Jurkat, Clone E6-1 (cell line): ENCODE measurements around the gene EWSR1.

Experiments
- DNase-seq: peaks from one replicate; pipeline ENCODE4 v3.0.0-alpha.2; 2011; ENCODE audit warnings: low read depth, low spot score
- H3K4me3 ChIP-seq: 2 replicates; pipeline ENCODE4 v1.5.1; 2011; ENCODE audit warnings: mild to moderate bottlenecking, low read length, control low read depth, moderate library complexity

Gene EWSR1

GRCh38 chr22:29265929-29266328, 2.1 kb upstream of the EWSR1 start:
- peak overlapping the region; percentile 69 for H3K4me3 ChIP-seq
- no peak for DNase-seq

- peak overlapping the region; percentile 69 for H3K4me3 ChIP-seq
- no peak for DNase-seq
These were observed 1.3 kb upstream of the EWSR1 start for GRCh38 chr22:29266564-29267461.

- no peak for DNase-seq
These were observed 608 bp upstream of the EWSR1 start for GRCh38 chr22:29267462-29267857.

GRCh38 chr22:29268511-29269229, 602 bp downstream of the EWSR1 start:
- DNase-seq, result no peak
- H3K4me3 ChIP-seq, result peak overlapping the region; percentile 69

More at GRCh38 chr22:29267462-29267857, 608 bp upstream of the EWSR1 start:
- H3K4me3 ChIP-seq, result peak overlapping the region; percentile 69

DNA sequence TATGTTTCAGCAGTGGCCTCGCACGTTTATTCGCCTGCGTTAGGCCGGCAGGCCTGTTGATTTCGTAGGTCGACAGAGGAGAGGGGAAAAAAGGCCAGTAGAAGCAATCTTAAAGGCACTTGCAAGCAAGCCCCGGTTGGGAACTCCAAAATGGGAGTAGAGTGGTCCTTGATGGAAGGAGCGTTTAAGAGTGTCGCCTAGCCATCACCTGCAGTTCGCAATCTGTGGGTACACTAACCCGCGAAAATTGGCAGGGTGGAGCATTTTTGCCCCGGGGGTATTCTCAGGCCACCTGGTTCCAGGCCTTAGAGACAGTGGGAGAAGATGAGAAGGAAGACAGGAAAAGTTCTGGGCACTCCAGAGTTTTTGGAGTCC, 1.1 kb downstream of the EWSR1 start:
- DNase-seq, result no peak
- peak overlapping the region; percentile 69 for H3K4me3 ChIP-seq

DNA sequence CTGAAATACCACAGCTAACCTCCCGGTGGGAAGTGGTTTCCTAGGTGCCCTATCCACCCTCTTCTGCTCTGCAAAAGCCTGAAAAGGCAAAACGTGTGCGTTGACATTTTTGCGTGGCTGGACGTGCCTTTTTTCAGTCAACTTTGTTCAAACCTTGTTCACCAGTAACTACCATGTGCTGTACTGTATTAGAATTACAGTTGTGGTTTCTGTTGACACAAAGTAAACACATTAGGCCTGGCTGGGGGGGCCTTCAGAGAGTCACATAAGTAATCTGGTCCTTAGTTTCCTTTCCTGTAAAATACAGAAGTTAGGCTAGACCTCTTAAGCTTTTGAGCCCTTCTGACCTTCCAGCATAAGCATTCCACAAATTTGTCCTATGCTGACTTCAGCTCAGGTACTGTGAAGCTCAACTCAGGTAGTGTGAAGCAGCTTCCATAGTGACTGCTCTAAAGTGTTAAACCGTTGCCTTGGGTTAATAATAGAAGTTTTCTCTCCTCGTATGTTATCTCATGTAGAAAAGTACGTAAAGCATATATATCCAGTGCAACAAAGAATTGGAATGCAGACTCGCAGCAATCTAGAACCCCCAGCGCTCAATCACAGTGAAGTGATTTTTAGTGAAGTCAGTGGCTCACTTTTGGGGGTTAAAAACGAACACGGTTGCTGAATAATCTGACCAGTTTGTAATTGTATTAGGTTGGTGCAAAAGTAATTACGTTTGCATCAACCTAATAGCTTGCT, 1.8 kb downstream of the EWSR1 start:
- no peak for DNase-seq
- H3K4me3 ChIP-seq, result peak overlapping the region; percentile 69

- no peak for DNase-seq
- peak overlapping the region; percentile 69 for H3K4me3 ChIP-seq
These were observed 2.6 kb downstream of the EWSR1 start for GRCh38 chr22:29270475-29271271.

DNA sequence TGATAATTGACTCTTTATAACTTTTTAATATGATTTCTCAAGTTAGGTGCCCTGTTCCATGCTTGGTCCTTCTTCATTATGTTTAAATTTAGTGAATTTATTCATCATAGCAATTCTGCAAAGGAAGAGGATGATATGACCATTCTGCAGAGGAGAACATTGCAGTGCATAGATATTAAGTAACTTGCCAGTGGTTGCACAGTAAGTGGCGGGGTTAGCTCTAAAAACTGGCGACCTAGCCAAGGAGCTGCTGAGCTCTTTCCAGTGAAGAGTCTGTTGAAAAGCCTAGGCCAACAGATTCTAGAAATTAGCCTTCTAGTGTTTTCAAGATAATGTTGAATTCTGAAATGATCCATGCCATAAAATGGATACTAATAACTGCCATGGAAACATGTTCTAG, 4.6 kb downstream of the EWSR1 start:
- H3K4me3 ChIP-seq, result no peak overlapping the region
- DNase-seq, result no peak

DNA sequence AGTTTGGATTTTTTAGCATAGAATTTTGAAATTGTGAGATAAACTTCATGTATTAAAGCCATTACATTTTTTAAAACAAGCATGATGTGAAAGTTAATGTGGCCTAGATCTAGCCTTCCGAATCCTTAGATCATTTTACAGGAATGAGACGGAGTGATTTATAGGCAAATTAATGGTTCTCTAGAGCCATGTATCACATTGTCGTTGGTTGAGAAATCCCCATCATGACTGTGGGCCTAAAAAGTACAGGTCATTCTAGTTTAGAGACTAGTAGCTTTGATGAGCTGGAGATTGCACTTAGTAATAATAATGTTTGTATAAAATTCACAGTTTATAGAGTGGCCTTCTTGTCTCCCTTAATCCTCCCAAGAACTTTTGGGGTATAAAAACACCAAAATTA, 7.1 kb downstream of the EWSR1 start:
- no peak for DNase-seq
- H3K4me3 ChIP-seq, result no peak overlapping the region

- DNase-seq, result no peak
- H3K4me3 ChIP-seq, result no peak overlapping the region
These were observed 7.9 kb downstream of the EWSR1 start for GRCh38 chr22:29275819-29276565.

GRCh38 chr22:29277927-29278326, 9.9 kb downstream of the EWSR1 start:
- DNase-seq, result no peak
- H3K4me3 ChIP-seq, result no peak overlapping the region

GRCh38 chr22:29284196-29284595, 16.1 kb downstream of the EWSR1 start:
- no peak overlapping the region for H3K4me3 ChIP-seq
- no peak for DNase-seq

DNA sequence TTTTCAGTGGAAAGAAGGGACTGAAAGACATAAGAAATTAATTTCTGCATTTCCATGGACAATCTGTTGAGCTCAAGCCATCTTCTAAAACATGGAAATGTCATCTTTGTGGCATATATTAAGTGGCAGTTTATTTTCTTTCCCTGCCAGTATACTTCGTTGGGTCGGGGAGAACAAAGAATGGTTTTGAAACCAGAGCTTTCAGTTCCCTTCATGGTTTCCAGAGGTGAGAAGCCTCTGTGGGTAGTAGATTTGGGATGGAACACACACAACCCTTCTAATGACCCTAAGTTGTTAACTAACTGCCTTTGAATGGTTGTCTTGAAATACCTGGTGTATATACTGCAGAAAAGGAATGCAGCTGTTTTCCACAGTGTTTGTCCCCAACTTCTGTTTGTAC, 20.8 kb downstream of the EWSR1 start:
- no peak for DNase-seq
- H3K4me3 ChIP-seq, result no peak overlapping the region

DNA sequence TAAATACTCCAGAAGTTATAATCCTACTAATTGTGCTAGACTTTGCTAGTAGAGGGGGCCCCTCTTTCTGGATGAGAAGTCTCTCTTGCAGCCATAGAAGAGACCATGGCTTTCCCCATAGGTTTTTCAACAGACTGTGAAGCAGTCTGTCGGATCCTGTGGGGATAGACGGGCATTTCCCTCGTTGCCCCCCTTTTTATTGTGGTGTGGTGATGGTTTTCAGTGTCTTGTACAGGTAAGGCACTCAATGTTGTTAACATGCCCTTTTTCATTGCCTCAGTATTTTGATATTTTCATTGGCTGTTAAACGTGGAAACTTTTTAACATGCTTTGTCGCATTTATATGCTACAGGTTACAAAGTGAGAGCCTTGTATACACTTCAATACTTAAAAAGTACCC, 22.0 kb downstream of the EWSR1 start:
- no peak overlapping the region for H3K4me3 ChIP-seq
- no peak for DNase-seq

DNA sequence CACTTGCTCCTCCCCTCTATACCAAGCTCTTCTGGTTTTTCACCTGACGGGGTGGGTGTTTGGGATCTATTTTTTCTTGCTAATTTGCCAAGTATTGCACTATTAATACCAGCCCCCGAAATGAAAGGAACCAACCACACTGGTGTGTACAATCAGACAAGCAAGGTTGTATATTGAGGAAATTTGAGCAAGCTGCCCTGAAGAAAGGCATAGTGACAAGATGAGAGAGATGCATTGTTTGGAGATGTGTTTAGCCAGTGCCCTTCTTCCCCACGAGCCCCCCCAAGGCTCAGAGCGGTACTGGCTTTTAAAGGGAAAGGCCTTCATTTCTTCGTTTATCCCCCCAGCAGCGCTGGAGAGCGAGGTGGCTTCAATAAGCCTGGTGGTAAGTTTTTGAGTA, 23.1 kb downstream of the EWSR1 start:
- DNase-seq, result no peak
- H3K4me3 ChIP-seq, result no peak overlapping the region

DNA sequence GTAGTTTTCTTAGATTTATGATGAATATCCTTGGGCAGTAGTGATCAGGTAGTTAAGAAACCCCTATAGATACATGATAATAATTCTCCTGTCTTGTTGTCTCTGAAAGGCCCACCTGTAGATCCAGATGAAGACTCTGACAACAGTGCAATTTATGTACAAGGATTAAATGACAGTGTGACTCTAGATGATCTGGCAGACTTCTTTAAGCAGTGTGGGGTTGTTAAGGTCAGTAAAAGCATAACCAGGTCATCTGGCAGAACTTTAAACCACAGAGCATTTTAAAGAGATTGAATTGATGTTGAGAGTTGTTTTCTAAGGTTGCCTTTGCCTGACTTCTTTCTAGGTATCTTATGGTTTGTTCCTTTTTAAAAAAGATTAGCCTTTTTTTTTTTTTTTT, 24.3 kb downstream of the EWSR1 start:
- no peak overlapping the region for H3K4me3 ChIP-seq
- DNase-seq, result no peak

GRCh38 chr22:29298641-29299040, 30.6 kb downstream of the EWSR1 start:
- no peak for DNase-seq
- H3K4me3 ChIP-seq, result no peak overlapping the region

DNA sequence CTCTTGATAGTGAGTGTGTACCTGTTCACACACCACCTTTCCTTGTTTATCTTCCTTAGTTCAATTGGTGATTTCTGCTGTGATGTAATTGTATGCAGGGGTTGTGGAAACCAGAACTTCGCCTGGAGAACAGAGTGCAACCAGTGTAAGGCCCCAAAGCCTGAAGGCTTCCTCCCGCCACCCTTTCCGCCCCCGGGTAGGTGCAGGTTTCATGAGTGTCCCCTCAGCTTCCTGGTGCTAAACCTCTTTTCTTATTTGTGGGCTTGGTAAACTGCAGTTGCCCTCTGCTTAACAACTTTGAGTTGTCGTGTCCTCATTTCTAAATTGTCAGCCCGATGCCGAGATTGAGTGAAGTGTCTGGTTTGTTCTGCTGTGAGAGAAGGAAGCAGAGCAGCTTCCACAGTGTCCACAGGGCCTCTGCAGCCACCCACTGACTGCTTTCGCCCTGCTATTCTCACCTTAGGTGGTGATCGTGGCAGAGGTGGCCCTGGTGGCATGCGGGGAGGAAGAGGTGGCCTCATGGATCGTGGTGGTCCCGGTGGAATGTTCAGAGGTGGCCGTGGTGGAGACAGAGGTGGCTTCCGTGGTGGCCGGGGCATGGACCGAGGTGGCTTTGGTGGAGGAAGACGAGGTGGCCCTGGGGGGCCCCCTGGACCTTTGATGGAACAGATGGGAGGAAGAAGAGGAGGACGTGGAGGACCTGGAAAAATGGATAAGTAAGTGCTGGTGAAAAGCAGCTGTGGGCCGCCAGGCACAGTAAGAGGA, 31.2 kb downstream of the EWSR1 start:
- no peak overlapping the region for H3K4me3 ChIP-seq
- no peak for DNase-seq
